ENCODE measurements around the gene ERI3. TPM values are rescaled to one million over a fixed set of nuclear protein-coding genes. Genes with fewer than 3 reads are reported as not detected.

The ERI3 gene
- total and polyA plus RNA-seq, 2 of the 13 experiments (the other 11 are each of a cell fraction or from before 2014, with no cell fraction given), result 35.6 to 35.9 TPM

- TF ChIP-seq TEAD3 (CRISPR knock-in tag; optimal IDR thresholded peaks at IDR 0.05; ENCODE audit: borderline replicate concordance), result no peak
Observed at GRCh38 chr1:44300852-44301251, 54.2 kb downstream of the ERI3 start (continued).

DNA sequence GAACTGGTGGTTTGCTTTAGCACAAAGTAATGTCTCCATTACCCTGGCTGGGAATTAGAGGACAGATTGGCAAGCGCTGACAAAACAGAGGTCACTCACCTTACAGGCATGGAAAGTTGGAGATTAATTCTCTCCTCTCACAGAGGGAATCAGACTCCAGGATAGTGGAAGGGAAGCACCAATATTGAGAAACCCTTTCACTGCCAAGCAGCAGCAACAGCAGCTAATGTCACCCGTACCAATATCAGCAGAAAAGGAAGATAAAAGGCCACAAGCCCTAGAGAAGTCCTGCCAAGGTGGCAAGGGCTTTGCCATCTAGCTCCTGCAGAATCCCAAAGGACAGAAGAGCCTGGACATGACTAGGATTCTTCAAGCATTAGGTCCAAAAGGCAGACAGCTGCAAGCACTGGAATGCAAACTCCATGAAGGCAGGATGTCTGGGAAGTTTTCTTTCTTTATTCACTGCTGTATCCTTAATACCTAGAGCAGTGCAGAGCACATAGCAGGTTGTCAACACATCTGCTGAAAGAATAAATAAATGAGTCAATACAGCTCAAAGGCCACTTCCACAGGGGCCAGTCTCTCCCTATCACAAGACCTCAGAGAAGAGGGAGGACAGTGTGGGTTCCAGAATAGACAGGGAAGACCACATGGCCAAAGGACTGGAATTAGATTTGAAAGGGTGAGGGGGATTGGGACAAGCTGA, 57.2 kb downstream of the ERI3 start:
- Histone ChIP-seq H3K9ac (ENCODE audit: insufficient read depth, low read depth, low read length) (no peak overlapping the region), H2AFZ (ENCODE audit: low read length) (no peak overlapping the region), H3K4me2 (ENCODE audit: low read depth, low read length) (no peak overlapping the region), H3K4me1 (ENCODE audit: insufficient read depth, low read length) (peaks cover 48% of the 10 kb centered on the region), H3K4me3 (replicated peaks in 1 of 3; ENCODE audit: insufficient read depth in 1 of 3, low read depth in 2 of 3, low read length in 3 of 3) (no peak overlapping the region), H4K20me1 (ENCODE audit: insufficient read depth, low read length) (no peaks in the 10 kb centered on the region), H3K79me2 (ENCODE audit: insufficient read depth, low read length) (no peaks in the 10 kb centered on the region), H3K36me3 (replicated peaks in 1 of 2; ENCODE audit: control insufficient read depth in 1 of 2, insufficient read depth in 2 of 2, low read length in 2 of 2) (peaks cover 5 to 19% of the 10 kb centered on the region in 2 experiments; a peak in 4 of 5 replicates), H3K27ac (ENCODE audit: extremely low read length, insufficient read depth, low read length) (peak overlapping the region; percentile 30), H3K27me3 (ENCODE audit: control insufficient read depth in 1 of 2, insufficient read depth in 2 of 2, low read length in 2 of 2) (no peaks in the 10 kb centered on the region), H3K9me3 (ENCODE audit: low read length) (no peaks in the 10 kb centered on the region)
- POLR2A ChIA-PET, result interaction anchor here (0.9 to 5.7 kb wide), 5 partner anchors 15 to 85 kb away, joined by 3 to 82 read pairs (median 4); partner anchors contain the start of gene DMAP1
- CTCF ChIA-PET (ENCODE audit: low intra/inter-chr PET ratio, low total read pairs), result no interaction called here
- in situ Hi-C loops (cut with HindIII; ENCODE audit: extremely low pct_ligation_motif_present, low pct_unique_long_range_greater_than_20kb), result no loop called here
- ATAC-seq (peak; percentile 91), DNase-seq (ENCODE audit: low spot score) (peak; percentile 75), FAIRE-seq (peak; percentile 60)
- 100% methylated on average over 2 of the region's 2 CpGs for WGBS (ENCODE audit: low lambda C conversion rate)
- intact Hi-C loops (cut with micrococcal nuclease; ENCODE audit: unreplicated experiment), result loop anchor here (2.0 kb wide), 1 partner anchor 15 kb away; no protein-coding TSS in a partner anchor
- no TSS peak for BruUV-seq (replicated peaks)
- no peak for TF ChIP-seq ZNF567 (CRISPR knock-in tag; IDR thresholded peaks at IDR 0.05; ENCODE audit: borderline replicate concordance)
- TF ChIP-seq SMARCE1 (IDR thresholded peaks at IDR 0.05; ENCODE audit: borderline replicate concordance), result 0 out of 2 replicates have a peak, but pooled peaks have one; percentile 30
- no peak for TF ChIP-seq ZNF883 (CRISPR knock-in tag; IDR thresholded peaks at IDR 0.05; ENCODE audit: not compliant biosample characterization)
- TF ChIP-seq BHLHE40 (IDR thresholded peaks at IDR 0.05; ENCODE audit: low read length), result no peak
- peak; percentile 45; the same call in 1 of the 2 replicates for TF ChIP-seq ZNF878 (CRISPR knock-in tag; IDR thresholded peaks at IDR 0.05)
- peak; percentile 87 for TF ChIP-seq KDM1A (CRISPR knock-in tag; IDR thresholded peaks at IDR 0.05)
- TF ChIP-seq HOXA3 (CRISPR knock-in tag; IDR thresholded peaks at IDR 0.05), result no peak
- TF ChIP-seq TSC22D2 (CRISPR knock-in tag; IDR thresholded peaks at IDR 0.05; ENCODE audit: borderline replicate concordance), result no peak
- peak; percentile 32; the same call in 1 of the 2 replicates for TF ChIP-seq ZNF441 (CRISPR knock-in tag; IDR thresholded peaks at IDR 0.05; ENCODE audit: borderline replicate concordance)
- peak; percentile 76 for TF ChIP-seq ZGPAT (CRISPR knock-in tag; IDR thresholded peaks at IDR 0.05)
- peak; percentile 53; the same call in 1 of the 2 replicates for TF ChIP-seq MED1 (CRISPR knock-in tag; IDR thresholded peaks at IDR 0.05)
- 0 out of 2 replicates have a peak, but pooled peaks have one; percentile 23 for TF ChIP-seq MYC (CRISPR knock-in tag; IDR thresholded peaks at IDR 0.05; ENCODE audit: borderline replicate concordance)
- TF ChIP-seq ZNF326 (CRISPR knock-in tag; IDR thresholded peaks at IDR 0.05; ENCODE audit: borderline replicate concordance), result no peak
- no peak for TF ChIP-seq POLR2AphosphoS2 (IDR thresholded peaks at IDR 0.05; ENCODE audit: low read depth, low read length)
- TF ChIP-seq HNF4G (IDR thresholded peaks at IDR 0.05; ENCODE audit: borderline replicate concordance, low read depth, low read length), result peak; percentile 73
- TF ChIP-seq HNF4G (CRISPR knock-in tag; IDR thresholded peaks at IDR 0.05; ENCODE audit: borderline replicate concordance, low read depth), result peak; percentile 47; the same call in 1 of the 2 replicates
- no peak; the same call in 1 of the 2 replicates for TF ChIP-seq ZNF292 (CRISPR knock-in tag; IDR thresholded peaks at IDR 0.05; ENCODE audit: borderline replicate concordance, low read depth)
- TF ChIP-seq ZBTB7B (CRISPR knock-in tag; IDR thresholded peaks at IDR 0.05), result no peak
- TF ChIP-seq MED8 (CRISPR knock-in tag; IDR thresholded peaks at IDR 0.05; ENCODE audit: insufficient replicate concordance), result no peak
- TF ChIP-seq ERF (CRISPR knock-in tag; IDR thresholded peaks at IDR 0.05), result 0 out of 2 replicates have a peak, but pooled peaks have one; percentile 39
- TF ChIP-seq ZNF513 (CRISPR knock-in tag; conservative IDR thresholded peaks at IDR 0.05), result no peak
